ENCODE measurements around the gene CLUH. TPM values are rescaled to one million over a fixed set of nuclear protein-coding genes. Genes with fewer than 3 reads are reported as not detected.

Gene CLUH
- polyA plus RNA-seq, 2 of the 4 experiments (the other 2 are of a cell fraction) = 23.6 to 93.1 TPM

DNA sequence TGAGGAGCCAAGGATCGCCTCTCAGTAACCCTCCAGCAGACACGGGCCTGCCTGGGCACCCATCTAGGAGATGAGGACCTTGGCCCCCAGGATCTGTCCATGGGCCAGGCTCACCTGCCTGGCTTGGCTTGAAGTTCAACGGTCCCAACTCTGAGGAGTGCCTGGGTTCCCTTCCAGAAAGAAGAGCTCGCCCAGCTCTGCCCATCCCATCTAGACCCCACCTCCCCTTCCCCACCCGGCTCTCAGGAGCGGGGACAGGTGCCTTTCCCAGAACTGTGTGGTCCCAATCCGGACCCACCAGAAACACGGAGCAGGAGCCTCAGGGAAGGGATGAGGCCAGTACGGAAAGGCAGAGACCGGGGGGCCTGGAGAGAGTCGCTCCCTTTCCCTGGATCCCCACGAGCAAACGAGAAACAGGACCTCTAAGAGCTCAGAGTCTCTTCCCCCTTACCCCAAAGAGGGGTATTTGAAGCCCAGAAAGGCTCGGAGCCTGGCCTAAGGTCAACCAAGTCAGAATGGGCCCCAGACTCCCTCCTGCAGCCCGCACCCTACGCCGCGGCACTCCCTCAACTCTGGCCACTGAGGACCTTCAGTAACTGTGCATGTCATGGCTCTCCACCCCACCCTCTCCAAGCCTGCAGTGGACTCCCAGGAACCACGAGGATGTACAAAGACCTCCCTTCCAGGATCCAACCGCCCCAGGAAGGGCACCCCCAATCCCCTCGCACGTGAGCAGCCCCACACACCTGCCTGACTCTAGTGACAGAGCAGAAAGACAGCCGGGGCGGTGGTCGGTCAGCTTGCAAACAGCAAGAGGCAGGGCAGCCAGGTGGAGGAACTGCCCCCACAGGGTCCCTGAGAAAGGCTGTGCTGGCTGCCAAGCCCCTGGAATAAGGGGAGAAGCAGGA lies 5.4 kb downstream of the CLUH start:
- POLR2A ChIA-PET = interaction anchor here (0.5 to 1.1 kb wide), 2 partner anchors 9 to 19 kb away, joined by 3 to 4 read pairs; no protein-coding TSS in a partner anchor
- no peak for FAIRE-seq
- DNase-seq (ENCODE audit: low read depth in 1 of 2, low spot score in 1 of 2) = no peak
- H3K4me1 ChIP-seq = peaks cover 48% of the 10 kb centered on the region
- TF ChIP-seq CHD2 (IDR thresholded peaks at IDR 0.05; ENCODE audit: low read length, partially characterized antibody) (no peak), JUNB (IDR thresholded peaks at IDR 0.05) (no peak), MAZ (IDR thresholded peaks at IDR 0.05; ENCODE audit: borderline replicate concordance, low read depth, low read length) (no peak), ZFP36 (IDR thresholded peaks at IDR 0.05; ENCODE audit: borderline replicate concordance, partially characterized antibody) (no peak), ELK1 (IDR thresholded peaks at IDR 0.05; ENCODE audit: low read depth, low read length) (no peak), FOSL2 (IDR thresholded peaks at IDR 0.05) (no peak), FOSL2 (CRISPR knock-in tag; IDR thresholded peaks at IDR 0.05) (no peak), SMC3 (IDR thresholded peaks at IDR 0.05) (no peak), ZNF302 (CRISPR knock-in tag; IDR thresholded peaks at IDR 0.05) (no peak), CEBPB (IDR thresholded peaks at IDR 0.05) (no peak), E2F6 (IDR thresholded peaks at IDR 0.05; ENCODE audit: borderline replicate concordance, low read depth) (no peak), RCOR1 (IDR thresholded peaks at IDR 0.05; ENCODE audit: low read depth, low read length) (no peak), FOXS1 (CRISPR knock-in tag; IDR thresholded peaks at IDR 0.05) (no peak), EHF (CRISPR knock-in tag; IDR thresholded peaks at IDR 0.05) (no peak), EHMT2 (IDR thresholded peaks at IDR 0.05; ENCODE audit: low read depth) (no peak)
- TF ChIP-seq, protein P1, sequence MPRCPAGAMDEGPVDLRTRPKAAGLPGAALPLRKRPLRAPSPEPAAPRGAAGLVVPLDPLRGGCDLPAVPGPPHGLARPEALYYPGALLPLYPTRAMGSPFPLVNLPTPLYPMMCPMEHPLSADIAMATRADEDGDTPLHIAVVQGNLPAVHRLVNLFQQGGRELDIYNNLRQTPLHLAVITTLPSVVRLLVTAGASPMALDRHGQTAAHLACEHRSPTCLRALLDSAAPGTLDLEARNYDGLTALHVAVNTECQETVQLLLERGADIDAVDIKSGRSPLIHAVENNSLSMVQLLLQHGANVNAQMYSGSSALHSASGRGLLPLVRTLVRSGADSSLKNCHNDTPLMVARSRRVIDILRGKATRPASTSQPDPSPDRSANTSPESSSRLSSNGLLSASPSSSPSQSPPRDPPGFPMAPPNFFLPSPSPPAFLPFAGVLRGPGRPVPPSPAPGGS (IDR thresholded peaks at IDR 0.05) = no peak
- TF ChIP-seq, protein P2, sequence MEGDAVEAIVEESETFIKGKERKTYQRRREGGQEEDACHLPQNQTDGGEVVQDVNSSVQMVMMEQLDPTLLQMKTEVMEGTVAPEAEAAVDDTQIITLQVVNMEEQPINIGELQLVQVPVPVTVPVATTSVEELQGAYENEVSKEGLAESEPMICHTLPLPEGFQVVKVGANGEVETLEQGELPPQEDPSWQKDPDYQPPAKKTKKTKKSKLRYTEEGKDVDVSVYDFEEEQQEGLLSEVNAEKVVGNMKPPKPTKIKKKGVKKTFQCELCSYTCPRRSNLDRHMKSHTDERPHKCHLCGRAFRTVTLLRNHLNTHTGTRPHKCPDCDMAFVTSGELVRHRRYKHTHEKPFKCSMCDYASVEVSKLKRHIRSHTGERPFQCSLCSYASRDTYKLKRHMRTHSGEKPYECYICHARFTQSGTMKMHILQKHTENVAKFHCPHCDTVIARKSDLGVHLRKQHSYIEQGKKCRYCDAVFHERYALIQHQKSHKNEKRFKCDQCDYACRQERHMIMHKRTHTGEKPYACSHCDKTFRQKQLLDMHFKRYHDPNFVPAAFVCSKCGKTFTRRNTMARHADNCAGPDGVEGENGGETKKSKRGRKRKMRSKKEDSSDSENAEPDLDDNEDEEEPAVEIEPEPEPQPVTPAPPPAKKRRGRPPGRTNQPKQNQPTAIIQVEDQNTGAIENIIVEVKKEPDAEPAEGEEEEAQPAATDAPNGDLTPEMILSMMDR (IDR thresholded peaks at IDR 0.05) = no peak
- no peak for ATAC-seq
- peak overlapping the region; percentile 0; the same call in 1 of the 3 replicates for H3K4me2 ChIP-seq
- no peaks in the 10 kb centered on the region for H3K9me3 ChIP-seq
- 93% methylated on average over 25 of the region's 25 CpGs for WGBS (ENCODE audit: missing lambda C conversion rate)
- peak overlapping the region in 1 of 2 experiments; percentile 6; a peak in 1 of 6 replicates for H3K27ac ChIP-seq
- no peak overlapping the region for H3K4me3 ChIP-seq
- CTCF ChIA-PET = interaction anchor here (0.9 to 3.6 kb wide), 6 partner anchors 10 to 290 kb away, joined by 3 to 24 read pairs (median 3); no protein-coding TSS in a partner anchor

- WGBS (ENCODE audit: missing lambda C conversion rate) = 82% methylated on average over 7 of the region's 7 CpGs
Observed at GRCh38 chr17:2705263-2705662, 6.3 kb downstream of the CLUH start.

More at GRCh38 chr17:2705263-2705662, 6.3 kb downstream of the CLUH start:
- Histone ChIP-seq H3K9me3 (no peaks in the 10 kb centered on the region), H3K4me2 (no peak overlapping the region), H3K27ac (peak overlapping the region in 1 of 2 experiments; percentile 7; a peak in 1 of 6 replicates), H3K4me3 (no peak overlapping the region), H3K4me1 (peaks cover 46% of the 10 kb centered on the region)
- ChIA-PET POLR2A (no interaction called here), CTCF (interaction anchor here (0.9 to 3.6 kb wide), 2 partner anchors 9 to 19 kb away, joined by 3 to 24 read pairs; no protein-coding TSS in a partner anchor)
- ATAC-seq (peak in 1 of 2 experiments; percentile 16; a peak in 2 of 6 replicates), FAIRE-seq (no peak), DNase-seq (ENCODE audit: low read depth in 1 of 2, low spot score in 1 of 2) (peak in 1 of 2 experiments; percentile 45)
- TF ChIP-seq NFE2L2 (conservative IDR thresholded peaks at IDR 0.05; ENCODE audit: low read length) (no peak), E2F6 (IDR thresholded peaks at IDR 0.05; ENCODE audit: borderline replicate concordance, low read depth) (no peak), JUN (IDR thresholded peaks at IDR 0.05) (no peak), ELK1 (IDR thresholded peaks at IDR 0.05; ENCODE audit: low read depth, low read length) (no peak), FOSL2 (IDR thresholded peaks at IDR 0.05) (no peak), FOSL2 (CRISPR knock-in tag; IDR thresholded peaks at IDR 0.05) (no peak), ZSCAN20 (CRISPR knock-in tag; IDR thresholded peaks at IDR 0.05) (no peak)

Data from A549 (cell line).